Liver (tissue), 9 donors: ENCODE data around the gene ORC3. TPM values are rescaled to one million over a fixed set of nuclear protein-coding genes. Genes with fewer than 3 reads are reported as not detected.

Experiments
- DNase-seq: peaks from one replicate; pipeline ENCODE4 v3.0.0-alpha.2; 2017; ENCODE audit warnings: low spot score
- H3K27ac ChIP-seq, 2 donors: one replicate each; pipeline ENCODE4 v1.7.0; 2013; ENCODE audit warnings: inconsistent platforms in 2 of 2, low read length in 2 of 2, control low read depth in 1 of 2, low read depth in 1 of 2, mild to moderate bottlenecking in 1 of 2
- H3K27me3 ChIP-seq, 4 donors: one replicate each; pipeline versions ENCODE4 v1.6.1 to v1.7.0; 2013; ENCODE audit warnings: low read length in 3 of 4, inconsistent platforms in 1 of 4, mild to moderate bottlenecking in 1 of 4, moderate library complexity in 1 of 4; ENCODE audit not compliant: control insufficient read depth in 4 of 4, insufficient read depth in 4 of 4
- H3K36me3 ChIP-seq, 4 donors: one replicate each; pipeline versions ENCODE4 v1.6.1 to v1.7.0; 2013; ENCODE audit warnings: low read length in 3 of 4, mild to moderate bottlenecking in 3 of 4, low read depth in 1 of 4, moderate library complexity in 1 of 4; ENCODE audit not compliant: control insufficient read depth in 4 of 4, insufficient read depth in 3 of 4
- H3K4me1 ChIP-seq, 4 donors: one replicate each; pipeline versions ENCODE4 v1.6.1 to v1.7.0; 2013; ENCODE audit warnings: low read length in 3 of 4, mild to moderate bottlenecking in 3 of 4, moderate library complexity in 1 of 4; ENCODE audit not compliant: control insufficient read depth in 4 of 4, insufficient read depth in 4 of 4
- H3K4me3 ChIP-seq, 3 donors: one replicate each; pipeline versions ENCODE4 v1.6.1 to v1.7.0; 2013; ENCODE audit warnings: low read length in 3 of 3, control low read depth in 1 of 3, low read depth in 1 of 3, mild to moderate bottlenecking in 1 of 3
- H3K9ac ChIP-seq, 2 donors: one replicate each; pipeline ENCODE4 v1.7.0; 2013; ENCODE audit warnings: low read length in 2 of 2, mild to moderate bottlenecking in 2 of 2, moderate library complexity in 2 of 2, control low read depth in 1 of 2, low read depth in 1 of 2
- H3K9me3 ChIP-seq, 4 donors: one replicate each; pipeline versions ENCODE4 v1.6.1 to v1.7.0; 2013; ENCODE audit warnings: low read length in 3 of 4; ENCODE audit not compliant: control insufficient read depth in 4 of 4
- EGR1 ChIP-seq, 2 donors: IDR thresholded peaks; 2 replicates each; pipeline ENCODE4 v1.6.1; 2016 to 2018; ENCODE audit warnings: antibody characterized with exemption in 2 of 2, low read depth in 2 of 2
- FOXA1 ChIP-seq: IDR thresholded peaks from 2 replicates; pipeline ENCODE4 v1.6.1; 2016; ENCODE audit warnings: antibody characterized with exemption
- FOXA2 ChIP-seq: IDR thresholded peaks from 2 replicates; pipeline ENCODE4 v1.6.1; 2016; ENCODE audit warnings: antibody characterized with exemption
- GABPA ChIP-seq, 2 donors: IDR thresholded peaks in 1 of 2; conservative IDR thresholded peaks in 1 of 2; 2 replicates each; pipeline ENCODE4 v1.6.1; 2016; ENCODE audit warnings: antibody characterized with exemption in 2 of 2, mild to moderate bottlenecking in 1 of 2, moderate library complexity in 1 of 2
- HNF4A ChIP-seq, 2 donors: conservative IDR thresholded peaks; 2 replicates each; pipeline ENCODE4 v1.6.1; 2016; ENCODE audit warnings: antibody characterized with exemption in 2 of 2, mild to moderate bottlenecking in 2 of 2
- HNF4G ChIP-seq: IDR thresholded peaks from 2 replicates; pipeline ENCODE4 v1.6.1; 2016; ENCODE audit warnings: antibody characterized with exemption
- JUND ChIP-seq, 2 donors: IDR thresholded peaks; 2 replicates each; pipeline ENCODE4 v1.6.1; 2016; ENCODE audit warnings: antibody characterized with exemption in 2 of 2
- NR2F2 ChIP-seq: IDR thresholded peaks from 2 replicates; pipeline ENCODE4 v1.6.1; 2016; ENCODE audit warnings: antibody characterized with exemption
- RAD21 ChIP-seq, 2 donors: IDR thresholded peaks; 2 replicates each; pipeline ENCODE4 v1.6.1; 2016; ENCODE audit warnings: antibody characterized with exemption in 2 of 2, mild to moderate bottlenecking in 2 of 2
- REST ChIP-seq: IDR thresholded peaks from 2 replicates; pipeline ENCODE4 v1.6.1; 2016; ENCODE audit warnings: antibody characterized with exemption, mild to moderate bottlenecking
- RXRA ChIP-seq, 2 donors: IDR thresholded peaks; 2 replicates each; pipeline ENCODE4 v1.6.1; 2017 to 2018; ENCODE audit warnings: antibody characterized with exemption in 2 of 2, mild to moderate bottlenecking in 1 of 2
- SP1 ChIP-seq: IDR thresholded peaks from 2 replicates; pipeline ENCODE4 v1.6.1; 2018; ENCODE audit warnings: antibody characterized with exemption, mild to moderate bottlenecking
- TAF1 ChIP-seq: conservative IDR thresholded peaks from 2 replicates; pipeline ENCODE4 v1.6.1; 2016; ENCODE audit warnings: antibody characterized with exemption, mild to moderate bottlenecking
- YY1 ChIP-seq: IDR thresholded peaks from 2 replicates; pipeline ENCODE4 v1.6.1; 2016; ENCODE audit warnings: antibody characterized with exemption, mild to moderate bottlenecking
- WGBS: extraction: QIAGEN DNeasy Blood & Tissue Kit; methylation state at CpG from one replicate; pipeline ENCODE4 v1.1.7; 2013; 5-methylcytosine and 5-hydroxymethylcytosine counted together
- polyA plus RNA-seq, 2 donors: library from polyadenylated mRNA; stranded (reverse) in 1 of 2; unstranded in 1 of 2; fragments of 200-250 nt in 1 of 2; fragments of >200 nt in 1 of 2; fragmentation: Nextera tagmentation in 1 of 2; extraction: Ambion mirVana in 1 of 2; gene quantifications; one replicate each; pipeline versions ENCODE4 v1.2.1 to v1.2.3, GENCODE V29; 2013 to 2015
- total RNA-seq, 2 donors: library from RNA; depleted of rRNA; stranded (reverse); fragments of >200 nt; gene quantifications; one replicate each; pipeline ENCODE4 v1.2.3, GENCODE V29; 2014
- TF ChIP-seq, protein P1 (sequence below): IDR thresholded peaks from 2 replicates; pipeline ENCODE4 v1.6.1; 2016; ENCODE audit warnings: antibody characterized with exemption
- TF ChIP-seq, protein P2 (sequence below): IDR thresholded peaks from 2 replicates; pipeline ENCODE4 v1.6.1; 2016; ENCODE audit warnings: antibody characterized with exemption
- TF ChIP-seq, protein P3 (sequence below): IDR thresholded peaks from 2 replicates; pipeline ENCODE4 v1.6.1; 2016; ENCODE audit warnings: antibody characterized with exemption
- TF ChIP-seq, protein P4 (sequence below): fragments of 150-350 bp; IDR thresholded peaks from 2 replicates; pipeline ENCODE4 v1.5.1; 2017; ENCODE audit warnings: improper control_type of control experiment, low read depth, low read length; ENCODE audit not compliant: missing input control
- donor health status: healthy.
- donor health status: healthy.
- donor health status: healthy.
- donor health status: healthy.
- donor health status: healthy.

ORC3 gene
- total and polyA plus RNA-seq, 4 donors: 5.2 to 14.5 (median 10.5) TPM

DNA sequence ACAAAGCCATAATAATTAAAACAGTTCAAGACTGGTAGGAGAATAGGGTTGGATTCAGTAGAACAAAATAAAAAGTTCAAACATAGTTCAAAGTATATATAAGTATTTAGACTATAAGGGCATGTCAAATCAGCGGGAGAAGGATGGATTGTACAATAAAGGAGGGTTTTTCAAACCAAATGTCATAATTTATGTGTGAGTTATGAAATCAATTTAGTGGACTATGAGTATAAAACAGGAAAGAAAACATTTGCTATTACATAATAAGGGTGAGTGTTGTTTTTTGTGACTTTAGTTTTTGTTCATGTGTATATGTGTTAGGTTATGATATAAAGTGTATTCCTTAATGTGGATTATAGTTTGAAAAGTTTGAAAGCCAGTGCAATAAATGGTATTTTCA, 10.6 kb downstream of the ORC3 start (continued):
- TF ChIP-seq REST: no peak
- TF ChIP-seq FOXA1: no peak

- DNase-seq: no peak
- WGBS: 95% methylated on average over 2 of the region's 2 CpGs
- Histone ChIP-seq H3K4me1 (no peaks in the 10 kb centered on the region), H3K27ac (no peak overlapping the region), H3K9ac (no peak overlapping the region), H3K27me3 (no peaks in the 10 kb centered on the region), H3K9me3 (no peaks in the 10 kb centered on the region), H3K36me3 (peaks cover 0 to 4% (median 2%) of the 10 kb centered on the region in 4 donors), H3K4me3 (no peak overlapping the region)
- TF ChIP-seq SP1 (no peak), HNF4G (no peak), GABPA (IDR thresholded peaks at IDR 0.05 in 1 of 2, conservative IDR thresholded peaks at IDR 0.05 in 1 of 2) (no peak), NR2F2 (no peak), EGR1 (IDR thresholded peaks at IDR 0.05; ENCODE audit: low read depth in 2 of 2) (no peak), RXRA (IDR thresholded peaks at IDR 0.05) (no peak), FOXA1 (no peak), REST (no peak), RAD21 (IDR thresholded peaks at IDR 0.05) (no peak), TAF1 (no peak), JUND (IDR thresholded peaks at IDR 0.05) (no peak), YY1 (no peak), HNF4A (conservative IDR thresholded peaks at IDR 0.05) (no peak), FOXA2 (no peak)
- TF ChIP-seq, protein P1, sequence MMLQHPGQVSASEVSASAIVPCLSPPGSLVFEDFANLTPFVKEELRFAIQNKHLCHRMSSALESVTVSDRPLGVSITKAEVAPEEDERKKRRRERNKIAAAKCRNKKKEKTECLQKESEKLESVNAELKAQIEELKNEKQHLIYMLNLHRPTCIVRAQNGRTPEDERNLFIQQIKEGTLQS: no peak
- TF ChIP-seq, protein P2, sequence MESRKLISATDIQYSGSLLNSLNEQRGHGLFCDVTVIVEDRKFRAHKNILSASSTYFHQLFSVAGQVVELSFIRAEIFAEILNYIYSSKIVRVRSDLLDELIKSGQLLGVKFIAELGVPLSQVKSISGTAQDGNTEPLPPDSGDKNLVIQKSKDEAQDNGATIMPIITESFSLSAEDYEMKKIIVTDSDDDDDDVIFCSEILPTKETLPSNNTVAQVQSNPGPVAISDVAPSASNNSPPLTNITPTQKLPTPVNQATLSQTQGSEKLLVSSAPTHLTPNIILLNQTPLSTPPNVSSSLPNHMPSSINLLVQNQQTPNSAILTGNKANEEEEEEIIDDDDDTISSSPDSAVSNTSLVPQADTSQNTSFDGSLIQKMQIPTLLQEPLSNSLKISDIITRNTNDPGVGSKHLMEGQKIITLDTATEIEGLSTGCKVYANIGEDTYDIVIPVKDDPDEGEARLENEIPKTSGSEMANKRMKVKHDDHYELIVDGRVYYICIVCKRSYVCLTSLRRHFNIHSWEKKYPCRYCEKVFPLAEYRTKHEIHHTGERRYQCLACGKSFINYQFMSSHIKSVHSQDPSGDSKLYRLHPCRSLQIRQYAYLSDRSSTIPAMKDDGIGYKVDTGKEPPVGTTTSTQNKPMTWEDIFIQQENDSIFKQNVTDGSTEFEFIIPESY: no peak
- TF ChIP-seq, protein P3, sequence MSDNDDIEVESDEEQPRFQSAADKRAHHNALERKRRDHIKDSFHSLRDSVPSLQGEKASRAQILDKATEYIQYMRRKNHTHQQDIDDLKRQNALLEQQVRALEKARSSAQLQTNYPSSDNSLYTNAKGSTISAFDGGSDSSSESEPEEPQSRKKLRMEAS: no peak
- TF ChIP-seq, protein P4, sequence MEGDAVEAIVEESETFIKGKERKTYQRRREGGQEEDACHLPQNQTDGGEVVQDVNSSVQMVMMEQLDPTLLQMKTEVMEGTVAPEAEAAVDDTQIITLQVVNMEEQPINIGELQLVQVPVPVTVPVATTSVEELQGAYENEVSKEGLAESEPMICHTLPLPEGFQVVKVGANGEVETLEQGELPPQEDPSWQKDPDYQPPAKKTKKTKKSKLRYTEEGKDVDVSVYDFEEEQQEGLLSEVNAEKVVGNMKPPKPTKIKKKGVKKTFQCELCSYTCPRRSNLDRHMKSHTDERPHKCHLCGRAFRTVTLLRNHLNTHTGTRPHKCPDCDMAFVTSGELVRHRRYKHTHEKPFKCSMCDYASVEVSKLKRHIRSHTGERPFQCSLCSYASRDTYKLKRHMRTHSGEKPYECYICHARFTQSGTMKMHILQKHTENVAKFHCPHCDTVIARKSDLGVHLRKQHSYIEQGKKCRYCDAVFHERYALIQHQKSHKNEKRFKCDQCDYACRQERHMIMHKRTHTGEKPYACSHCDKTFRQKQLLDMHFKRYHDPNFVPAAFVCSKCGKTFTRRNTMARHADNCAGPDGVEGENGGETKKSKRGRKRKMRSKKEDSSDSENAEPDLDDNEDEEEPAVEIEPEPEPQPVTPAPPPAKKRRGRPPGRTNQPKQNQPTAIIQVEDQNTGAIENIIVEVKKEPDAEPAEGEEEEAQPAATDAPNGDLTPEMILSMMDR: no peak
Measured at GRCh38 chr6:87606199-87606598, 16.3 kb downstream of the ORC3 start.
